Endothelial cell of umbilical vein (primary cell): Measurements from ENCODE around the gene SMIM14. TPM values are rescaled to one million over a fixed set of nuclear protein-coding genes. Genes with fewer than 3 reads are reported as not detected.

Experiments
- BruUV-seq: library from RNA; stranded (reverse); fragments of 400-500 nt; replicated peaks from 2 replicates; lab custom pipeline; 2021; lab: Mats Ljungman, UMichigan
- CTCF ChIA-PET: fragments of 300-600, 350-600 bp; sonication (Branson Sonifier 250); formaldehyde crosslinking; loops from one replicate; lab custom pipeline; 2021; ENCODE audit warnings: antibody characterized with exemption, inconsistent platforms; lab: Charles Lee
- POLR2A ChIA-PET: fragments of 300-600, 350-600 bp; sonication (Branson Sonifier 250); formaldehyde crosslinking; loops from one replicate; lab custom pipeline; 2021; ENCODE audit warnings: antibody characterized with exemption, inconsistent platforms; lab: Charles Lee
- DNase-seq: peaks from one replicate; pipeline ENCODE4 v3.0.0-alpha.2; 2011; ENCODE audit warnings: low read depth, low spot score
- FAIRE-seq: peaks from 2 replicates; lab custom pipeline; 2011; peaks lifted over from hg19 to GRCh38; lab: Jason Lieb, UNC
- H2AFZ ChIP-seq: 2 replicates; pipeline ENCODE4 v1.6.0; 2012; ENCODE audit warnings: low read depth, low read length, control low read depth, inconsistent platforms
- H3K27ac ChIP-seq: 2 replicates; pipeline ENCODE4 v1.5.1; 2011; ENCODE audit warnings: low read depth, mild to moderate bottlenecking, control low read depth, low read length, moderate library complexity; ENCODE audit not compliant: insufficient read depth
- H3K27me3 ChIP-seq, 2 experiments: 2 replicates each; pipeline versions ENCODE4 v1.6.0 to v1.6.1; 2011; ENCODE audit warnings: low read length in 2 of 2, mixed read lengths in 1 of 2; ENCODE audit not compliant: control insufficient read depth in 2 of 2, insufficient read depth in 2 of 2
- H3K36me3 ChIP-seq, 2 experiments: 2 replicates in 1 of 2; 3 replicates in 1 of 2; pipeline ENCODE4 v1.5.1; 2011; ENCODE audit warnings: low read length in 2 of 2, mild to moderate bottlenecking in 1 of 2, moderate library complexity in 1 of 2; ENCODE audit not compliant: control insufficient read depth in 2 of 2, insufficient read depth in 2 of 2; ENCODE audit errors: extremely low read depth in 1 of 2
- H3K4me1 ChIP-seq: 3 replicates; pipeline ENCODE4 v1.5.1; 2011; ENCODE audit warnings: mild to moderate bottlenecking, low read length; ENCODE audit not compliant: control insufficient read depth, insufficient read depth; ENCODE audit errors: extremely low read depth
- H3K4me2 ChIP-seq: 2 replicates; pipeline ENCODE4 v1.6.1; 2011; ENCODE audit warnings: low read length, control low read depth, mixed read lengths; ENCODE audit not compliant: insufficient read depth
- H3K4me3 ChIP-seq, 3 experiments: fragments of 200-600 bp in 1 of 3; sonication (generic), shearing (Covaris generic) in 1 of 3; replicated peaks in 1 of 3; 2 replicates each; pipeline ENCODE4 v1.5.1; 2011 to 2016; ENCODE audit warnings: control low read depth in 3 of 3, low read length in 3 of 3, mild to moderate bottlenecking in 2 of 3, inconsistent platforms in 1 of 3, low read depth in 1 of 3, moderate library complexity in 1 of 3; ENCODE audit not compliant: insufficient read depth in 1 of 3
- H3K79me2 ChIP-seq: 2 replicates; pipeline ENCODE4 v1.6.0; 2012; ENCODE audit warnings: low read length, inconsistent platforms; ENCODE audit not compliant: control insufficient read depth, insufficient read depth
- H3K9ac ChIP-seq: replicated peaks from 2 replicates; pipeline ENCODE3; 2011; ENCODE audit warnings: low read length, control low read depth; ENCODE audit not compliant: insufficient read depth; ENCODE audit errors: extremely low read depth
- H3K9me1 ChIP-seq: replicated peaks from 3 replicates; pipeline ENCODE4 v1.6.0; 2011; ENCODE audit warnings: mild to moderate bottlenecking, low read length; ENCODE audit not compliant: control insufficient read depth, insufficient read depth; ENCODE audit errors: extremely low read depth
- H3K9me3 ChIP-seq: replicated peaks from 2 replicates; pipeline ENCODE4 v1.5.1; 2012; ENCODE audit warnings: low read length, inconsistent platforms; ENCODE audit not compliant: control insufficient read depth, insufficient read depth
- H4K20me1 ChIP-seq: replicated peaks from 2 replicates; pipeline ENCODE3; 2011; ENCODE audit warnings: mild to moderate bottlenecking, low read length; ENCODE audit not compliant: control insufficient read depth, insufficient read depth; ENCODE audit errors: extremely low read depth
- CTCF ChIP-seq, 2 donors: IDR thresholded peaks; 1 replicate in 1 of 2; 2 replicates in 1 of 2; pipeline ENCODE4 v1.5.1; 2011; ENCODE audit warnings: low read length in 2 of 2, mild to moderate bottlenecking in 2 of 2, moderate library complexity in 2 of 2, control low read depth in 1 of 2, inconsistent platforms in 1 of 2, low read depth in 1 of 2; ENCODE audit not compliant: insufficient read depth in 1 of 2; ENCODE audit errors: extremely low read depth in 1 of 2
- EZH2 ChIP-seq: IDR thresholded peaks from 2 replicates; pipeline ENCODE4 v1.6.1; 2012; ENCODE audit warnings: borderline replicate concordance, low read depth, mild to moderate bottlenecking, moderate library complexity, low read length, inconsistent platforms; ENCODE audit not compliant: severe bottlenecking
- FOS ChIP-seq: IDR thresholded peaks from 2 replicates; pipeline ENCODE4 v1.6.1; 2011; ENCODE audit warnings: mild to moderate bottlenecking, low read length, moderate library complexity, borderline replicate concordance; ENCODE audit not compliant: insufficient read depth
- GATA2 ChIP-seq: IDR thresholded peaks from 2 replicates; pipeline ENCODE4 v1.7.0; 2011; ENCODE audit warnings: low read depth, mild to moderate bottlenecking, moderate library complexity, mixed read lengths, low read length; ENCODE audit not compliant: insufficient read length, insufficient read depth
- JUN ChIP-seq: IDR thresholded peaks from 2 replicates; pipeline ENCODE4 v1.6.1; 2011; ENCODE audit warnings: borderline replicate concordance, low read depth; ENCODE audit not compliant: insufficient read length, insufficient read depth
- MAX ChIP-seq: IDR thresholded peaks from 2 replicates; pipeline ENCODE4 v1.6.1; 2011; ENCODE audit not compliant: insufficient read depth, insufficient read length
- MYC ChIP-seq: IDR thresholded peaks from one replicate; pipeline ENCODE4 v1.6.1; 2011; ENCODE audit warnings: mild to moderate bottlenecking, low read depth, low read length
- POLR2A ChIP-seq: IDR thresholded peaks from 2 replicates; pipeline ENCODE4 v1.6.1; 2012; ENCODE audit warnings: low read depth, mild to moderate bottlenecking, control low read depth, low read length
- POLR2AphosphoS5 ChIP-seq: IDR thresholded peaks from 2 replicates; pipeline ENCODE4 v1.6.1; 2012; ENCODE audit warnings: low read depth, mild to moderate bottlenecking, control low read depth, low read length, moderate library complexity; ENCODE audit not compliant: insufficient read depth
- dilution Hi-C: fragments of 300-500 bp; cut with MboI; formaldehyde crosslinking; loops from one replicate; pipeline ENCODE4 v1.15.0; 2019; ENCODE audit warnings: low sequenced_read_pairs; ENCODE audit not compliant: extremely low pct_ligation_motif_present
- intact Hi-C: fragments of 100-400 bp; cut with micrococcal nuclease; formaldehyde crosslinking; loops from one replicate; pipeline ENCODE4 v1.10.0; 2022
- polyA plus RNA-seq, 4 experiments: library from polyadenylated mRNA; depleted of rRNA in 3 of 4; stranded (reverse) in 3 of 4; unstranded in 1 of 4; fragments of >200 nt; gene quantifications; 2 replicates each; pipeline versions ENCODE4 v1.2.1 to v1.2.3, GENCODE V29; 2011 to 2012; ENCODE audit warnings: missing spikeins in 1 of 4
- total RNA-seq: library from RNA; stranded (reverse); gene quantifications from 2 replicates; pipeline ENCODE4 v1.2.3, GENCODE V29; 2021

SMIM14 gene
- total and polyA plus RNA-seq, 2 donors (not counting 3 experiments of a cell fraction or from before 2014, with no cell fraction given): 12.3 to 15.4 TPM

GRCh38 chr4:39606747-39607146 lies 31.9 kb downstream of the SMIM14 start:
- no peak overlapping the region for H3K4me2 ChIP-seq
- H3K79me2 ChIP-seq: no peaks in the 10 kb centered on the region
- no peaks in the 10 kb centered on the region for H3K9me1 ChIP-seq
- H3K4me3 ChIP-seq: no peak overlapping the region
- BruUV-seq: no TSS peak
- no peak for FAIRE-seq
- CTCF ChIA-PET: no interaction called here
- TF ChIP-seq GATA2 (no peak), EZH2 (no peak), JUN (no peak), CTCF (IDR thresholded peaks at IDR 0.05; ENCODE audit: extremely low read depth in 1 of 2, insufficient read depth in 1 of 2, low read depth in 1 of 2, low read length in 2 of 2) (no peak), POLR2A (no peak), FOS (no peak), POLR2AphosphoS5 (no peak), MYC (no peak), MAX (no peak)
- H2AFZ ChIP-seq: no peak overlapping the region
- H3K27ac ChIP-seq: no peak overlapping the region
- no peaks in the 10 kb centered on the region for H3K9me3 ChIP-seq
- no peaks in the 10 kb centered on the region for H4K20me1 ChIP-seq
- H3K9ac ChIP-seq: no peak overlapping the region
- no peaks in the 10 kb centered on the region for H3K4me1 ChIP-seq
- DNase-seq: no peak
- dilution Hi-C loops (no loop called here), intact Hi-C loops (no loop called here)
- POLR2A ChIA-PET: no interaction called here
- H3K27me3 ChIP-seq: no peaks in the 10 kb centered on the region
- no peaks in the 10 kb centered on the region for H3K36me3 ChIP-seq
